ENCODE data around the gene ALPK1.

GRCh38 chr4:112325530-112325929 is 28.4 kb downstream of the ALPK1 start:
- TF ChIP-seq POLR2AphosphoS5 (IDR thresholded peaks at IDR 0.05; ENCODE audit: low read depth, low read length) (no peak), REST (IDR thresholded peaks at IDR 0.05; ENCODE audit: insufficient read depth in 1 of 2, low read depth in 2 of 2, low read length in 2 of 2) (no peak), TAF1 (IDR thresholded peaks at IDR 0.05; ENCODE audit: borderline replicate concordance, insufficient read depth, low read length) (no peak), SIN3A (IDR thresholded peaks at IDR 0.05; ENCODE audit: borderline replicate concordance, insufficient read depth, low read length) (no peak)
